ENCODE results near the gene MPDU1. TPM values are rescaled to one million over a fixed set of nuclear protein-coding genes. Genes with fewer than 3 reads are reported as not detected.

Gene MPDU1
- total and polyA plus RNA-seq, 2 of the 13 experiments (the other 11 are each of a cell fraction or from before 2014, with no cell fraction given) = 112 to 167 TPM

- no peak for TF ChIP-seq REXO4 (CRISPR knock-in tag; IDR thresholded peaks at IDR 0.05; ENCODE audit: borderline replicate concordance)
- no peak for TF ChIP-seq ZBTB4 (CRISPR knock-in tag; IDR thresholded peaks at IDR 0.05; ENCODE audit: borderline replicate concordance)
- TF ChIP-seq SATB2 (CRISPR knock-in tag; IDR thresholded peaks at IDR 0.05) = no peak
- TF ChIP-seq ZNF230 (CRISPR knock-in tag; IDR thresholded peaks at IDR 0.05) = no peak
- TF ChIP-seq ZFP36L1 (CRISPR knock-in tag; IDR thresholded peaks at IDR 0.05) = no peak
- no peak for TF ChIP-seq ZBTB25 (CRISPR knock-in tag; IDR thresholded peaks at IDR 0.05)
- TF ChIP-seq ZNF205 (CRISPR knock-in tag; IDR thresholded peaks at IDR 0.05) = 0 out of 2 replicates have a peak, but pooled peaks have one; percentile 15
- 0 out of 2 replicates have a peak, but pooled peaks have one; percentile 77 for TF ChIP-seq FOXK1 (CRISPR knock-in tag; IDR thresholded peaks at IDR 0.05; ENCODE audit: borderline replicate concordance, low read depth)
- peak; percentile 88 for TF ChIP-seq IRF2 (CRISPR knock-in tag; IDR thresholded peaks at IDR 0.05)
- TF ChIP-seq MTF2 (CRISPR knock-in tag; IDR thresholded peaks at IDR 0.05; ENCODE audit: borderline replicate concordance) = no peak
- peak; percentile 94 for TF ChIP-seq ZNF788 (CRISPR knock-in tag; IDR thresholded peaks at IDR 0.05; ENCODE audit: borderline replicate concordance)
- TF ChIP-seq EED (CRISPR knock-in tag; IDR thresholded peaks at IDR 0.05) = no peak
- TF ChIP-seq ZNF17 (CRISPR knock-in tag; IDR thresholded peaks at IDR 0.05) = no peak
- no peak for TF ChIP-seq ZNF512B (CRISPR knock-in tag; IDR thresholded peaks at IDR 0.05; ENCODE audit: borderline replicate concordance)
- TF ChIP-seq PHF21A (CRISPR knock-in tag; IDR thresholded peaks at IDR 0.05) = peak; percentile 60; the same call in 1 of the 2 replicates
- peak; percentile 8; the same call in 1 of the 2 replicates for TF ChIP-seq HES4 (CRISPR knock-in tag; IDR thresholded peaks at IDR 0.05; ENCODE audit: borderline replicate concordance)
- TF ChIP-seq ZNF253 (CRISPR knock-in tag; IDR thresholded peaks at IDR 0.05; ENCODE audit: borderline replicate concordance) = no peak
- TF ChIP-seq MED13 (CRISPR knock-in tag; IDR thresholded peaks at IDR 0.05) = peak; percentile 71; the same call in 1 of the 2 replicates
- no peak for TF ChIP-seq ZSCAN22 (CRISPR knock-in tag; IDR thresholded peaks at IDR 0.05)
- TF ChIP-seq ZNF225 (CRISPR knock-in tag; IDR thresholded peaks at IDR 0.05) = no peak; the same call in 1 of the 2 replicates
- TF ChIP-seq ARID3A (IDR thresholded peaks at IDR 0.05; ENCODE audit: low read depth, low read length) = no peak
- TF ChIP-seq CEBPG (CRISPR knock-in tag; IDR thresholded peaks at IDR 0.05) = peak; percentile 43; the same call in 1 of the 2 replicates
- no peak for TF ChIP-seq CCAR2 (optimal IDR thresholded peaks at IDR 0.05; ENCODE audit: low read depth, low read length)
- TF ChIP-seq HNRNPUL1 (IDR thresholded peaks at IDR 0.05; ENCODE audit: low read depth, low read length) = no peak
Measured at GRCh38 chr17:7572338-7572587, 11.4 kb upstream of the MPDU1 start (continued).

Measured in HepG2 (cell line).